Type B pancreatic cell (in vitro differentiated cells): ENCODE results near the gene EPHB1. TPM values are rescaled to one million over a fixed set of nuclear protein-coding genes. Genes with fewer than 3 reads are reported as not detected.

Source experiments
- DNase-seq: peaks from one replicate; pipeline ENCODE4 v3.0.0; 2021; ENCODE audit warnings: mixed read lengths; ENCODE audit not compliant: unreplicated experiment; ENCODE audit errors: extremely low spot score
- H3K27ac Mint-ChIP-seq: 2 replicates; pipeline ENCODE4 v1.8.0; 2021; ENCODE audit warnings: mild to moderate bottlenecking, mixed read lengths
- H3K27me3 Mint-ChIP-seq: 2 replicates; pipeline ENCODE4 v1.8.0; 2021; ENCODE audit warnings: mixed read lengths
- H3K36me3 Mint-ChIP-seq: 2 replicates; pipeline ENCODE4 v1.8.0; 2021; ENCODE audit warnings: mixed read lengths
- H3K4me1 Mint-ChIP-seq: one replicate; pipeline ENCODE4 v1.8.0; 2021; ENCODE audit warnings: mixed read lengths; ENCODE audit not compliant: unreplicated experiment
- H3K4me3 Mint-ChIP-seq: 2 replicates; pipeline ENCODE4 v1.8.0; 2021; ENCODE audit warnings: mild to moderate bottlenecking, mixed read lengths
- H3K9me3 Mint-ChIP-seq: 2 replicates; pipeline ENCODE4 v1.8.0; 2021; ENCODE audit warnings: mixed read lengths
- total RNA-seq: library from RNA; stranded (reverse); gene quantifications from 2 replicates; pipeline ENCODE4 v1.2.1, GENCODE V29; 2021; ENCODE audit warnings: low replicate concordance
- TF ChIP-seq, protein P1 (sequence below): fragments of 200-600 bp; sonication (generic); conservative IDR thresholded peaks from 2 replicates; pipeline ENCODE4 v1.5.0; 2021; ENCODE audit warnings: antibody characterized with exemption, mild to moderate bottlenecking

The EPHB1 gene
- total RNA-seq, 1 donor from 2014 or later = 9.1 TPM

DNA sequence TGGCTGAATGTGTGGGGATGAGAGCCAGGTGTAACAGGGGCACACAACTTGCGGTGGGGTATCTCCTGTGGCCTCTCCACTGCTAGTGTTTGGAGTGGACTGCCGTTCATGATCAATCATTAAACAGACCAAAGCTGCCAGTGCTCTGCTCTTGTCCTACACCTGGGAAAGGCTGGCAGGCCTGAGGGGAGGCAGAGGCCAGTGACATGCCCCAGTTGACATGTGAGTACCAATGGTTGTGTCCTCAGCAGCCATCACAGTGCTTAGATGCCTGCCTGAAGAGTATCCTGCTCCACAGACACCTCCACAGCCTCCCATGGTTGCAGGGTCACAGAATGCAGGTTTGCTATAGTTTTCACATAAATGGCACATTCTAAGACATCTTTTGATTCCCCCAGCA, 348.4 kb downstream of the EPHB1 start:
- H3K9me3 Mint-ChIP-seq = no peaks in the 10 kb centered on the region
- TF ChIP-seq, protein P1, sequence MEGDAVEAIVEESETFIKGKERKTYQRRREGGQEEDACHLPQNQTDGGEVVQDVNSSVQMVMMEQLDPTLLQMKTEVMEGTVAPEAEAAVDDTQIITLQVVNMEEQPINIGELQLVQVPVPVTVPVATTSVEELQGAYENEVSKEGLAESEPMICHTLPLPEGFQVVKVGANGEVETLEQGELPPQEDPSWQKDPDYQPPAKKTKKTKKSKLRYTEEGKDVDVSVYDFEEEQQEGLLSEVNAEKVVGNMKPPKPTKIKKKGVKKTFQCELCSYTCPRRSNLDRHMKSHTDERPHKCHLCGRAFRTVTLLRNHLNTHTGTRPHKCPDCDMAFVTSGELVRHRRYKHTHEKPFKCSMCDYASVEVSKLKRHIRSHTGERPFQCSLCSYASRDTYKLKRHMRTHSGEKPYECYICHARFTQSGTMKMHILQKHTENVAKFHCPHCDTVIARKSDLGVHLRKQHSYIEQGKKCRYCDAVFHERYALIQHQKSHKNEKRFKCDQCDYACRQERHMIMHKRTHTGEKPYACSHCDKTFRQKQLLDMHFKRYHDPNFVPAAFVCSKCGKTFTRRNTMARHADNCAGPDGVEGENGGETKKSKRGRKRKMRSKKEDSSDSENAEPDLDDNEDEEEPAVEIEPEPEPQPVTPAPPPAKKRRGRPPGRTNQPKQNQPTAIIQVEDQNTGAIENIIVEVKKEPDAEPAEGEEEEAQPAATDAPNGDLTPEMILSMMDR = no peak
- H3K36me3 Mint-ChIP-seq = no peaks in the 10 kb centered on the region
- H3K27me3 Mint-ChIP-seq = peaks cover 9% of the 10 kb centered on the region
- H3K27ac Mint-ChIP-seq = no peak overlapping the region
- H3K4me3 Mint-ChIP-seq = no peak overlapping the region
- DNase-seq = no peak
- no peaks in the 10 kb centered on the region for H3K4me1 Mint-ChIP-seq

DNA sequence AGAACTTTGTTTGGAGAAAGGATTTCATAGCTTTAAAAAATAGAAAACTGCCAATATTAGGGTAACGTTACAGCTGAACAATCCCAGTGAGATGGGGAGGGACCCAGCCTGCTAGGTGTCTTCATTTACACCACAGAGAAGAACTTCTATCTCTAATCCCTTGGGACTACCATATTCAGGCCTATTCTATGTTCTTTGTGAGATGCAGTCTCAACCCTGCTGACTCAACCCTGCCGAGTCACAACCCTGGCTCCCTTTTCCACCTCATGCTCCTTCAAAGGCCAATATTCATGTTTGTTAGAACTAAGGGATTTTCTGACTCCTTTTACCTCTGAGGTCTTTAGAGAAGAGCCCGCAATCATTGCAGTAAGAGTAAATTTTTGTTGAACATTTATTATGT, 350.5 kb downstream of the EPHB1 start:
- no peak for DNase-seq
- H3K27me3 Mint-ChIP-seq = peaks cover 19% of the 10 kb centered on the region
- H3K27ac Mint-ChIP-seq = no peak overlapping the region
- H3K4me1 Mint-ChIP-seq = no peaks in the 10 kb centered on the region
- H3K4me3 Mint-ChIP-seq = no peak overlapping the region
- TF ChIP-seq, protein P1 = no peak
- no peaks in the 10 kb centered on the region for H3K36me3 Mint-ChIP-seq
- no peaks in the 10 kb centered on the region for H3K9me3 Mint-ChIP-seq

DNA sequence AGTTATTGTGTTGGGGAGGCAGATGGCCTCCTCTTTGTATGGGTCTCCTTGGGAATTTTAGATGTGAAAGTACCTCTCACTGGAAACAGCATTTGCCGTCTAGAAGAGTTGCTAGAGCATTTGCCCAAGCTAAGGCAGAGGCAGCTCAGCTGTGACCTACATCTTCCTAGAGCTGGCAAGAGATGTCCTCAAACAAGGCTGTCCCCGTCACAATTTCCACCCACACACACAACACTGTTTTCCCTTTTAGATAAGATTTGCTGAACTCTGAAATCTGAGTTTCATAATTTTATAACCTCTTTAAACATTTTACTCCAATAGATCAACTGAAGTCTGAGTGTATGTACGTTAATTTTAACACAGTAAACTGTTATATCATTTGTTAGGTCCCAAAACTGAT, 352.6 kb downstream of the EPHB1 start:
- no peaks in the 10 kb centered on the region for H3K36me3 Mint-ChIP-seq
- TF ChIP-seq, protein P1 = no peak
- H3K4me3 Mint-ChIP-seq = no peak overlapping the region
- peaks cover 15% of the 10 kb centered on the region for H3K27me3 Mint-ChIP-seq
- H3K9me3 Mint-ChIP-seq = no peaks in the 10 kb centered on the region
- H3K27ac Mint-ChIP-seq = no peak overlapping the region
- no peaks in the 10 kb centered on the region for H3K4me1 Mint-ChIP-seq
- DNase-seq = no peak

DNA sequence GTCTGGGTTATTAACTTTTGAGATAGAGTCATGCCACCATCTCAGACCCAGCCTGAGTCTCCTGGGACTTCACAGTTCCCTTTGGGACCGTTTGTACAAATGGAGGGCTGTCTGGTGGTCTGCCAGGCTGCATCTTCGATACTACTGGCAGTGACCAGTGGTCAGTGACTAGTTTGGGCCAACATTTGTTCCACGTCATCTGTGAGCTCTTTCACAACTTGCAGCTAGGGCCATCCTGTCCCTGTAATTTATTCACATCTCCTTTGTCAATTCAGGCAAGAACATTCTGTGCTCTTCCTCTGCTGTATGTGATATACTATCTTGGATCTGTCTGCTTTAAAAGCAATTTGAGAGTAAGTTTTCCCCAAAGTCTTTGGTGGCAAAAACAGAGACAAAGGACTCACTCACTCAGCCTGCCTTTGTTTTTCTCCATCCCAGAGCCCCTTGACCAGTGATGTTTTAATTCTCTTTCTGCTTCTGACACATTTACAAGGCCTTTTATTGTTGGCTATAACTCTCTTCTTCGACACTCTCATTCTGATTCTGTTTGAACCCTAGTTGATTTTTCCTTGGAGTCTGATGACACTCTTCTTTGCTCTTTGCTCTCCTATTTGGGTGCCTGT, 353.4 kb downstream of the EPHB1 start:
- H3K4me3 Mint-ChIP-seq = no peak overlapping the region
- no peaks in the 10 kb centered on the region for H3K4me1 Mint-ChIP-seq
- DNase-seq = no peak
- no peak overlapping the region for H3K27ac Mint-ChIP-seq
- TF ChIP-seq, protein P1 = no peak
- H3K9me3 Mint-ChIP-seq = no peaks in the 10 kb centered on the region
- H3K36me3 Mint-ChIP-seq = no peaks in the 10 kb centered on the region
- peaks cover 15% of the 10 kb centered on the region for H3K27me3 Mint-ChIP-seq

DNA sequence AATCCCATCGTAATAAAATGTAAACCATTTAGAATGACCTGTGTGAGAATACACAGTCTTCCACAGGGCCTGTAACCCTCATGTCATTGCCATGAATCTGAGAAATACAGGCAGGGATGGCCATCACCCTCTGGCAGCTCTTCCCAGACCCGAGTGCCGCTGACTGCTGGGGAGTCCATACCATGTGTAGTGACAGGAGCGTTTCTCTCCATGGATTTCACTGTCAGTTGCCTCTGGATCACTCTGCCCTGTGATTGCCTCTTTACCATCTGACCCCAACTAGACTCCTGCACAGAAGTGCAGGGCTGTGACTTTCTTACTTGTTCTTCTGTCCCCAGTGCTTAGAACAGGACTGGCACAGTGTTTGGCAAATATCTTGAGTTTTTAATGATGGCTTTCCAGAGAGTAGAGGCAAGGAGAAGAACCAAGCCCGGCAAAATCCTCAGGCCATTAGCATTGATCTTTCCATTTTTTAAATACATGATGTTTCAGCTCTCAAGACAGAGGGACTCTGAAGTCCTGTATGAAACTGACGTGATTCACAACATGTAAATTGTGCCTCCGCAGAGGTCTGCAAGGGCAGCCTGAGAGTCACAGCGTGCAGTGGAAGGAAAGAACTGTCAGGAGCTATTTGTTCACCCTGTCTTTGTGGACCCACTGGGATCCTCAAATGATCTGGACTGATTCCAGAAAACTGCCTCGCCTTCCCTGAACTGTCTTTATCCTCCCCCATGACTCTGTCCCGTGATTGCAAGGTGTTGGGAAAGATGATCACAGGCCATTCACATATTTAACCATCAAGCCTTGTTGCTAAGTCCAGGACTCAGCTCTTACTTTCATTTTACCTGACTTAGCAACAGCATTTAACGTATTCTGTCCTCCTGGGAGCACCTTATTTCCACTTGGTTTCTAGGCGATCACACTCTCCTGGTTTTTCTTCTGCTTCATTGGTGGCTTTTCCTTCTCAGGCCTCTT, 354.9 kb downstream of the EPHB1 start:
- Mint-ChIP-seq H3K4me1 (no peaks in the 10 kb centered on the region), H3K27ac (no peak overlapping the region), H3K9me3 (no peaks in the 10 kb centered on the region), H3K36me3 (no peaks in the 10 kb centered on the region), H3K27me3 (peaks cover 17% of the 10 kb centered on the region), H3K4me3 (no peak overlapping the region)
- no peak for DNase-seq
- TF ChIP-seq, protein P1 = no peak
